ENCODE data around the gene PDK2. TPM values are rescaled to one million over a fixed set of nuclear protein-coding genes. Genes with fewer than 3 reads are reported as not detected.

Gene PDK2
- total and polyA plus RNA-seq, 9 of the 15 experiments (the other 6 are each of a cell fraction or from before 2014, with no cell fraction given), result 0.03 to 2.5 (median 1.4) TPM

- DNase-seq (ENCODE audit: extremely low read depth in 1 of 4, low spot score in 3 of 4) (no peak), ATAC-seq (no peak), FAIRE-seq (no peak)
- in situ Hi-C loops (cut with MboI) (no loop called here), intact Hi-C loops (cut with micrococcal nuclease) (no loop called here)
- ChIA-PET CTCF (ENCODE audit: low intra/inter-chr PET ratio) (no interaction called here), POLR2A (interaction anchor here (0.7 to 2.1 kb wide), 3 partner anchors 9 to 119 kb away, joined by 3 to 9 read pairs (median 3); no protein-coding TSS in a partner anchor)
- Histone ChIP-seq H3K9ac (ENCODE audit: insufficient read depth in 1 of 2, low read depth in 2 of 2, low read length in 2 of 2) (peak overlapping the region in 1 of 2 experiments; percentile 33; a peak in 1 of 4 replicates), H3K36me3 (ENCODE audit: control insufficient read depth, insufficient read depth, low read length) (peaks cover 60% of the 10 kb centered on the region), H3K4me3 (no peak overlapping the region), H3K9me1 (ENCODE audit: control insufficient read depth, insufficient read depth, low read length) (peaks cover 3% of the 10 kb centered on the region), H3K9me3 (replicated peaks; ENCODE audit: control insufficient read depth, insufficient read depth, low read depth, low read length) (no peaks in the 10 kb centered on the region), H3K27me3 (ENCODE audit: control insufficient read depth in 2 of 2, insufficient read depth in 2 of 2, low read length in 2 of 2) (no peaks in the 10 kb centered on the region), H2AFZ (ENCODE audit: low read depth, low read length) (no peak overlapping the region), H3K79me2 (ENCODE audit: control insufficient read depth, insufficient read depth, low read length) (no peaks in the 10 kb centered on the region; the same call in 2 of the 3 replicates), H3K27ac (ENCODE audit: extremely low read depth, low read depth, low read length) (no peak overlapping the region), H3K4me2 (ENCODE audit: insufficient read depth, low read length) (no peak overlapping the region), H4K20me1 (replicated peaks; ENCODE audit: control insufficient read depth, insufficient read depth, low read length) (peaks cover 11% of the 10 kb centered on the region), H3K4me1 (replicated peaks in 1 of 2; ENCODE audit: control insufficient read depth in 2 of 2, insufficient read depth in 2 of 2, low read length in 2 of 2) (peaks cover 5 to 29% of the 10 kb centered on the region in 2 experiments; a peak in 4 of 5 replicates)
- BruUV-seq (replicated peaks), result no TSS peak
- WGBS (ENCODE audit: insufficient coverage, low coverage, missing lambda C conversion rate), result 94% methylated on average over 12 of the region's 16 CpGs
- TF ChIP-seq NCOA2 (IDR thresholded peaks at IDR 0.05; ENCODE audit: partially characterized antibody in 2 of 2) (no peak), TSHZ1 (CRISPR knock-in tag; IDR thresholded peaks at IDR 0.05) (no peak), ZNF140 (CRISPR knock-in tag; IDR thresholded peaks at IDR 0.05) (no peak), POLR2G (IDR thresholded peaks at IDR 0.05; ENCODE audit: low read depth, low read length) (0 out of 2 replicates have a peak, but pooled peaks have one; percentile 29), FOXM1 (IDR thresholded peaks at IDR 0.05; ENCODE audit: low read depth) (no peak), FOXM1 (CRISPR knock-in tag; IDR thresholded peaks at IDR 0.05; ENCODE audit: low read depth) (no peak), NELFE (IDR thresholded peaks at IDR 0.05; ENCODE audit: insufficient read depth, insufficient read length) (no peak), ZBTB33 (CRISPR knock-in tag; IDR thresholded peaks at IDR 0.05) (peak; percentile 88), PRDM10 (IDR thresholded peaks at IDR 0.05; ENCODE audit: partially characterized antibody) (no peak)
Observed at GRCh38 chr17:50135316-50136095, 40.4 kb downstream of the PDK2 start.

Measured in K562 (cell line).